ENCODE data around the gene PLA2G2F.

GRCh38 chr1:20136249-20136648 is 2.9 kb upstream of the PLA2G2F start:
- TF ChIP-seq IRF1 (CRISPR knock-in tag; IDR thresholded peaks at IDR 0.05): no peak
- no peak for TF ChIP-seq ZBTB43 (CRISPR knock-in tag; IDR thresholded peaks at IDR 0.05)
- no peak for TF ChIP-seq ZBTB21 (CRISPR knock-in tag; IDR thresholded peaks at IDR 0.05; ENCODE audit: borderline replicate concordance)
- no peak for TF ChIP-seq USF2 (CRISPR knock-in tag; IDR thresholded peaks at IDR 0.05)
- no peak for TF ChIP-seq CTCF (IDR thresholded peaks at IDR 0.05)
- no peak for TF ChIP-seq MXD4 (CRISPR knock-in tag; IDR thresholded peaks at IDR 0.05; ENCODE audit: borderline replicate concordance)
- TF ChIP-seq CREB1 (CRISPR knock-in tag; IDR thresholded peaks at IDR 0.05): no peak
- no peak for TF ChIP-seq ARID4B (CRISPR knock-in tag; IDR thresholded peaks at IDR 0.05; ENCODE audit: borderline replicate concordance)
- no peak for TF ChIP-seq SMAD4 (CRISPR knock-in tag; IDR thresholded peaks at IDR 0.05)
